Measurements from ENCODE around the gene CBARP.

CBARP gene

DNA sequence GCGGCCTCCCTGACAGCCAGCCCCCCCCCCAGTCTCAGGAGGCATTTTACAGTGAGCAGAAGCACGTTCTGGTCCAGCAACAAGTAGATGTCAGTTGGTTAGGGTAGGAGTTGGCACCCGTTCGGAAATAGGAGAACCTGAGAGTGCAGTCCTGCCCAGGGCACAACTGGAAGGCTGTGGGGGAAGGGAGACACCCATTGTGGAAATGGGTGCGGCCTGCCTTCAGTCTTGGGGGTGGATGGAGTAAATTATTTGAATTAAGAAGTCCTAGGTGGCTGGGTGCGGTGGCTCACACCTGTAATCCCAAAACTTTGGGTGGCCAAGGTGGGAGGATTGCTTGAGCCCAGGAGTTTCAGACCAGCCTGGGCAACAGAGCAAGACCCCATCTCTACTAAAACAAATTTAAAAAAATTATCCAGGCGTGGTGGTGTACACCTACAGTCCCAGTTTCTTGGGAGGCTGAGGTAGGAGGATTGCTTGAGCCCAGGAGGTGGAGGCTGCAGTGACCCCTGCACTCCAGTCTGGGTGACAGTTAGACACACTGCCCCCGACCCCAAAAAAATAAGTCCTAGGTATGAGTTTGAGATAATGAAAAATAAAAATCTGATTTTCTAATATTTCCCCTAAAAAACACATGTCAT, 32.5 kb upstream of the CBARP start:
- DNase-seq (ENCODE audit: extremely low read depth, low read depth): no peak
- TF ChIP-seq, protein P1, sequence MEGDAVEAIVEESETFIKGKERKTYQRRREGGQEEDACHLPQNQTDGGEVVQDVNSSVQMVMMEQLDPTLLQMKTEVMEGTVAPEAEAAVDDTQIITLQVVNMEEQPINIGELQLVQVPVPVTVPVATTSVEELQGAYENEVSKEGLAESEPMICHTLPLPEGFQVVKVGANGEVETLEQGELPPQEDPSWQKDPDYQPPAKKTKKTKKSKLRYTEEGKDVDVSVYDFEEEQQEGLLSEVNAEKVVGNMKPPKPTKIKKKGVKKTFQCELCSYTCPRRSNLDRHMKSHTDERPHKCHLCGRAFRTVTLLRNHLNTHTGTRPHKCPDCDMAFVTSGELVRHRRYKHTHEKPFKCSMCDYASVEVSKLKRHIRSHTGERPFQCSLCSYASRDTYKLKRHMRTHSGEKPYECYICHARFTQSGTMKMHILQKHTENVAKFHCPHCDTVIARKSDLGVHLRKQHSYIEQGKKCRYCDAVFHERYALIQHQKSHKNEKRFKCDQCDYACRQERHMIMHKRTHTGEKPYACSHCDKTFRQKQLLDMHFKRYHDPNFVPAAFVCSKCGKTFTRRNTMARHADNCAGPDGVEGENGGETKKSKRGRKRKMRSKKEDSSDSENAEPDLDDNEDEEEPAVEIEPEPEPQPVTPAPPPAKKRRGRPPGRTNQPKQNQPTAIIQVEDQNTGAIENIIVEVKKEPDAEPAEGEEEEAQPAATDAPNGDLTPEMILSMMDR (IDR thresholded peaks at IDR 0.05; ENCODE audit: low read depth, low read length): no peak

DNA sequence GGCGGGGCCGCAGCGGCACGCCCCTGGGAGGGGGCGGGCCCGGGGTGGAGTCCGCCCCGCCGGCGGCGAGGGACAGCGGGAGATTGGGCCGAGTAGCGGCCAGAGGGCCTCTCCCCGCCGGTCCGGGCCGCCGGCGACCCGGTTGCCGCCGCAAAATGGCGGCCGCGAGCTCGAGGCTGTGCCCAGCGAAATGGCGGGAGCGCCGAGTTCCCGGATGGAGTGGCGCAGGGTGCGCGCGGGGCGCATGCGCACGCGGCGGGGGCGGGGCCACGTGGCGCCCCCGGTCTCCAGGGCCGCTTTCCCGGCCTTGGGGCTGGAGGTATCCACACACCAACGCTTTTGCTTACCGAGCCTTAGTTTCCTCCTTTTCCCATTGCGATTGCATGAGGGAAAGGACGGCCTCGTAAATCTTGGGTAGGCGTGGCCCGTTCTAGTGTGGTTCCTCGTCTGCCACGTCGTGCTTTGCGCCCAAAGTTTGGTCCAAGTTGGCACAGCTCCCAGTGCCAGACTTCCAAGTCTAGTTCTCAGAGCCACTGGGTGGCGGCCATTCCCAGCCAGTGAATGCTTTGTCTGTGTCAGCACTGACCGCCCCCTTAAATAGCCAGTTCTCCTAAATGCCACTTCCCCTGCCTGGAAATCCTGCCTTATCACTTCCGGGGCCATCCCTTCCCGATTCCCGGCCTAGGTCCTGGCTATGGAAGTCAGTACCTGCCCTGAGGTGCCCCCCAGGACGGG, 31.8 kb upstream of the CBARP start:
- TF ChIP-seq, protein P1 (IDR thresholded peaks at IDR 0.05; ENCODE audit: low read depth, low read length): peak; percentile 2; the same call in 1 of the 2 replicates
- DNase-seq (ENCODE audit: extremely low read depth, low read depth): peak; percentile 66

DNA sequence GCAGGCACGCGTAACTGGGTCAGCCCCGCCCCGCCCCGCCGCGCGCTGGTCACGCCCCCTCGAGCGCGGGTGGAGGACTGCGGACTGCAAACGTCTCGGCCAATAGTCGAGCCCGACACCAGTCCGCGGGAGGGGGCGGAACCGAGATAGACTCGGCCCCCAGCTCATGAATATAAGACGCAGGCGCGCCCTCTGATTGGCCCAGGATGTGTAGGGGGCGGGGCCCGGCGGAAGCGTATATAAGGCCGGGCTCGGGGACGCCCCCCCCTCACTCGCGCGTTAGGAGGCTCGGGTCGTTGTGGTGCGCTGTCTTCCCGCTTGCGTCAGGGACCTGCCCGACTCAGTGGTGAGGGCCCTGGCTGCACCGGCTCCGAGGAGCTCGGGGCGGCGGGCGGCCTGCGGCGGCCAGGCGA, 31.3 kb upstream of the CBARP start, which contains the start of gene CIRBP:
TSS of gene CIRBP (plus strand) at position 268 of the 413 bp plus-strand sequence. CDS start 1,602 bp downstream, outside the sequence.
- TF ChIP-seq, protein P1 (IDR thresholded peaks at IDR 0.05; ENCODE audit: low read depth, low read length): no peak
- peak; percentile 99 for DNase-seq (ENCODE audit: extremely low read depth, low read depth)

DNA sequence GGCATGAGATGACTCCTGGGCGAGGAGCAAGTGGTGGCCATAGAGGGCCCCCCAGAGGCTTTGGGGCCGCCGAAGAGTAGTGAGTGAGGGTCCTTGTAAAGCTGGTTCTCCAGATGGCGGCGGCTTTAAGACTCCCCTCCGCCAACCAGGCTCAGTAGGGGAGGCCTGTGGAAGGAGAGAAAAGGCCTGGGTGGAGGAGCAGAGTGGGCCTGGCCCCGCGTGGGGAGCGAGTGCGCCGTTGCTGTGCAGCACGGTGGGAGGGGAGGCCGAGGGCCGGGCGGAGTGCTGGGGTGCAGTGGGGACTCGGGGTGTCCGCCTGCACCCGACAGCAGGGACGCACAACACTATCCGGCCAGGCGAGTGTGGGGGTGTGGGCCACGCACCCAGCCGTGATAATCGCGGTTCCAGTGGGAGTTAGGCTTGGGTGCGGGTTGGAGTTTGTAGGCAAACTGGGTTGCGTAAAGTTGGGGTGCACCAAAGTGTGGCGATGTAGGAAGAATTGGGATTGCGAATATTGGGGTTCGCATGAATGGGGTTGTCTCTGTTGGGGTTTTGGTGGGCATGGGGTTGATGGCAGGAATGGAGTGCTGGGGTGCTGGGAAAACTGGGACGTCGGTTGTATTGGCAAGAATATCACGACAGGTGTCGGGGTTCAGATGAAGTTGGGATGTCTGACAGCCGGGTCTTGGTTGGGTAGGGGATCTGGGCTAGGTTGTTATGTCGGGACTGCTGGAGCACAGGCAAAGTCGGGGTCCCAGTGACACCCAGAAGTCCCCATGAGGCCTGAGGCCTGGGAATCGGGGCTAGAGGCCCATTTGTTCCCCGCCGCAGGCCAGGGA, 30.6 kb upstream of the CBARP start:
- TF ChIP-seq, protein P1 (IDR thresholded peaks at IDR 0.05; ENCODE audit: low read depth, low read length): no peak
- DNase-seq (ENCODE audit: extremely low read depth, low read depth): no peak

DNA sequence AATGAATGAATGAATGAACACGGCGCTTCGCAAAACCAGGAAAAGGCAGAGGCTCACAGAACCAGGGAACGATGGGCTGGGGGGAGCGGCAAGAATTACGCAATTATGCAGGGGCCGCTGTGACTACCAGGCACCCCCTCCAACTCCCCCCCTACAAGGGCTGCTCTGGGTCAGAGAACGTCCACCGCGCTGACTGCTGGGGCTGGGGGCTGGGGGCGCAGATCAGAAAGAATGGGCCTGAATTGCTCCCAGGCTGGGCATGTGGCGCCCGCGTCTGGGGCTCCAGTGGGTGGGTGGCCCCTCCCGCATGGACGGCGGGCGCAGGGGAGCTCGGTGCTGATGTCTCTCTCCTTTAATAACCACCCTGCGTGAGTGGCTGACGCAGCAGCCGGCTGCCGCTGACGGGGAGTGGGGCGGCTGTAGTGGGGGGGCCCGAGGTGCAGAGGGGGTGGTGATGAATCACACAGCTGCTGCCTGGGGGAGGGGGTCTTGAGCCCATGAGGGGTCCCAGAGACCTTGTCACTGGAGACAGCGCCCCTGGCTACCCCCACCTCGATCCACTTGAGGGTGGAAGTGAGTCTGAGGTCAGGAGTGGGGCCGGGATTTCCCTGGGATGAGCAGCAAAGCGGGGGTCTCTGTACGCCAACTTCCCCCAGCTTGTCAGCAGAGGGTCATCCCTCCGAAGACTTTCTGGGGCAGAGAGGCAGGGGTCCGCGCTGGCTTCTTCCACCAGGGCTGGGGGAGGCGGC, 29.8 kb upstream of the CBARP start:
- TF ChIP-seq, protein P1 (IDR thresholded peaks at IDR 0.05; ENCODE audit: low read depth, low read length): no peak
- no peak for DNase-seq (ENCODE audit: extremely low read depth, low read depth)

DNA sequence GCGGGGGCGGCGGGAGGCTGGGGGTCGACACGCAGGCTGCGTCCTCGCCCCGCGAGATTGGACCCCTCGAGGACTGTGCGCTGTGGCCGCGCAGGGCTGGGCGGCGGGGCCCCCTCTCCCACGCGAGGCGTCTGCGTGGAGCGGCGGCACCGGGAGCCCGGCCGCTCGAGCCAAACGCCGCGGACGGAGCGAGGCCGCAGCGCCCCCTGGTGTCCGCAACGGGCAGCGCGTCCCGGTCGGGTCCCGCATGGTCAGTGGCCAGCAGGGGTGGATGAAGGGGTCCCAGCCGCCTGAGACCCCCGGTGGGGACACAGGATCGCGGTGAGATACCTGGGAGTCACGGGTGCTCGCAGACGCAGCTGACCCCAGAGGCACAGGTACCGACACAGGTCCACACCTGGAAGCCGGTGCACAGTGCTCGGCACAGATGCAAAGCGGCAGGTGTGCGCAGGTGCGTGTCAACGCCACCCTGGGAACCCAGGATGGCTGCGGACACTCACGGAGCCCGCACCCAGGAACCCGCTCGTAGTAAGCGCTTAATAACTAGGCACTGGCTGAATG, 29.2 kb upstream of the CBARP start:
- TF ChIP-seq, protein P1 (IDR thresholded peaks at IDR 0.05; ENCODE audit: low read depth, low read length): peak; percentile 64
- DNase-seq (ENCODE audit: extremely low read depth, low read depth): no peak
